HEK293 (cell line): ENCODE measurements around the gene PPIA.

Experiments used
- CTCF ChIA-PET: fragments of 350-600 bp; formaldehyde crosslinking; extraction: SDS; loops from one replicate; lab custom pipeline; 2021; ENCODE audit warnings: antibody characterized with exemption; lab: Yijun Ruan, JAX
- POLR2A ChIA-PET: fragments of 300-600 bp; formaldehyde crosslinking; extraction: SDS; loops from one replicate; lab custom pipeline; 2020; ENCODE audit warnings: antibody characterized with exemption, inconsistent platforms; lab: Yijun Ruan, JAX
- H3K27ac ChIP-seq: fragments of 200-500 bp; sonication (Bioruptor generic); 2 replicates; pipeline ENCODE4 v1.5.1; 2014; ENCODE audit warnings: low read depth, low read length, control low read depth, inconsistent platforms; ENCODE audit errors: extremely low read depth
- H3K36me3 ChIP-seq, 2 experiments: fragments of 200-500 bp in 1 of 2; sonication (Bioruptor generic) in 1 of 2; 1 replicate in 1 of 2; 2 replicates in 1 of 2; pipeline ENCODE4 v1.5.1; 2014 to 2017; ENCODE audit warnings: inconsistent platforms in 2 of 2, low read length in 2 of 2; ENCODE audit not compliant: control insufficient read depth in 2 of 2, insufficient read depth in 1 of 2
- H3K4me1 ChIP-seq: fragments of 200-500 bp; sonication (Bioruptor generic); 2 replicates; pipeline ENCODE4 v1.5.1; 2014; ENCODE audit warnings: mild to moderate bottlenecking, low read length, inconsistent platforms; ENCODE audit not compliant: control insufficient read depth, insufficient read depth
- H3K4me3 ChIP-seq: 2 replicates; pipeline ENCODE4 v1.5.1; 2011; ENCODE audit warnings: low read depth, mild to moderate bottlenecking, control low read depth, low read length, moderate library complexity
- H3K9me3 ChIP-seq: fragments of 200-500 bp; sonication (Bioruptor generic); 2 replicates; pipeline ENCODE4 v1.5.1; 2014; ENCODE audit warnings: low read depth, low read length, inconsistent platforms; ENCODE audit not compliant: control insufficient read depth, insufficient read depth
- MEIS1 ChIP-seq: sonication (generic); formaldehyde crosslinking; IDR thresholded peaks from 2 replicates; pipeline ENCODE4 v1.8.1; 2022; ENCODE audit warnings: missing genetic modification reagents, mild to moderate bottlenecking, borderline replicate concordance
- REST ChIP-seq: fragments of 450-650 bp; formaldehyde crosslinking; IDR thresholded peaks from 2 replicates; pipeline ENCODE4 v1.5.1; 2016; ENCODE audit warnings: missing biosample characterization, missing genetic modification characterization
- SP3 ChIP-seq: fragments of 450-650 bp; formaldehyde crosslinking; IDR thresholded peaks from 2 replicates; pipeline ENCODE4 v1.5.1; 2016; ENCODE audit warnings: missing biosample characterization, missing genetic modification characterization
- ZBTB49 ChIP-seq: fragments of 450-650 bp; formaldehyde crosslinking; IDR thresholded peaks from 2 replicates; pipeline ENCODE4 v1.5.1; 2016; ENCODE audit warnings: missing biosample characterization, missing genetic modification characterization, low read depth
- ZNF10 ChIP-seq: fragments of 450-650 bp; formaldehyde crosslinking; IDR thresholded peaks from 2 replicates; pipeline ENCODE4 v1.5.1; 2017; ENCODE audit warnings: missing biosample characterization, missing genetic modification characterization
- ZNF133 ChIP-seq: fragments of 450-650 bp; formaldehyde crosslinking; IDR thresholded peaks from 2 replicates; pipeline ENCODE4 v1.5.1; 2016; ENCODE audit warnings: missing biosample characterization, missing genetic modification characterization
- ZNF140 ChIP-seq: fragments of 450-650 bp; formaldehyde crosslinking; IDR thresholded peaks from 2 replicates; pipeline ENCODE4 v1.5.1; 2016; ENCODE audit warnings: missing biosample characterization, missing genetic modification characterization
- ZNF155 ChIP-seq: fragments of 450-650 bp; formaldehyde crosslinking; IDR thresholded peaks from 2 replicates; pipeline ENCODE4 v1.5.1; 2016; ENCODE audit warnings: missing biosample characterization, missing genetic modification characterization
- ZNF16 ChIP-seq: fragments of 450-650 bp; formaldehyde crosslinking; IDR thresholded peaks from 2 replicates; pipeline ENCODE4 v1.5.1; 2016; ENCODE audit warnings: low read depth, missing biosample characterization, missing genetic modification characterization
- ZNF184 ChIP-seq: fragments of 450-650 bp; IDR thresholded peaks from 2 replicates; pipeline ENCODE4 v1.5.1; 2018; ENCODE audit warnings: missing biosample characterization, mild to moderate bottlenecking, missing genetic modification characterization
- ZNF26 ChIP-seq: fragments of 450-650 bp; formaldehyde crosslinking; IDR thresholded peaks from 2 replicates; pipeline ENCODE4 v1.5.1; 2016; ENCODE audit warnings: missing biosample characterization, missing genetic modification characterization
- ZNF366 ChIP-seq: fragments of 450-650 bp; formaldehyde crosslinking; conservative IDR thresholded peaks from 2 replicates; pipeline ENCODE4 v1.5.1; 2016; ENCODE audit warnings: missing biosample characterization, missing genetic modification characterization
- ZNF37A ChIP-seq: fragments of 450-650 bp; IDR thresholded peaks from 2 replicates; pipeline ENCODE4 v1.5.1; 2018; ENCODE audit warnings: missing biosample characterization, missing genetic modification characterization
- ZNF560 ChIP-seq: fragments of 450-650 bp; formaldehyde crosslinking; IDR thresholded peaks from 2 replicates; pipeline ENCODE4 v1.5.1; 2017; ENCODE audit warnings: missing biosample characterization, missing genetic modification characterization, borderline replicate concordance
- ZNF610 ChIP-seq: fragments of 450-650 bp; formaldehyde crosslinking; IDR thresholded peaks from 2 replicates; pipeline ENCODE4 v1.5.1; 2016; ENCODE audit warnings: missing biosample characterization, missing genetic modification characterization, borderline replicate concordance
- ZNF629 ChIP-seq: fragments of 450-650 bp; formaldehyde crosslinking; IDR thresholded peaks from 2 replicates; pipeline ENCODE4 v1.5.1; 2017; ENCODE audit warnings: missing biosample characterization, missing genetic modification characterization
- ZNF704 ChIP-seq: fragments of 450-650 bp; formaldehyde crosslinking; IDR thresholded peaks from 2 replicates; pipeline ENCODE4 v1.5.1; 2016; ENCODE audit warnings: missing biosample characterization, missing genetic modification characterization
- ZNF707 ChIP-seq: fragments of 450-650 bp; formaldehyde crosslinking; IDR thresholded peaks from 2 replicates; pipeline ENCODE4 v1.5.1; 2016; ENCODE audit warnings: missing biosample characterization, missing genetic modification characterization
- ZNF777 ChIP-seq: fragments of 450-650 bp; formaldehyde crosslinking; IDR thresholded peaks from 2 replicates; pipeline ENCODE4 v1.5.1; 2017; ENCODE audit warnings: missing biosample characterization, missing genetic modification characterization, borderline replicate concordance
- ZSCAN18 ChIP-seq: fragments of 450-650 bp; formaldehyde crosslinking; IDR thresholded peaks from 2 replicates; pipeline ENCODE4 v1.5.1; 2016; ENCODE audit warnings: missing biosample characterization, missing genetic modification characterization

PPIA gene

GRCh38 chr7:44769776-44770294, 26.6 kb upstream of the PPIA start:
- no peak overlapping the region for H3K4me3 ChIP-seq
- H3K9me3 ChIP-seq = no peaks in the 10 kb centered on the region
- CTCF ChIA-PET = no interaction called here
- peaks cover 0 to 27% of the 10 kb centered on the region in 2 experiments; a peak in 1 of 3 replicates for H3K36me3 ChIP-seq
- POLR2A ChIA-PET = no interaction called here
- no peak overlapping the region for H3K27ac ChIP-seq
- no peak for TF ChIP-seq ZNF610 (tag by site-specific recombination)
- H3K4me1 ChIP-seq = peaks cover 5% of the 10 kb centered on the region; the same call in 1 of the 2 replicates

- TF ChIP-seq SP3 (tag by site-specific recombination) (no peak), REST (tag by site-specific recombination) (no peak), ZNF155 (tag by site-specific recombination) (no peak), ZNF366 (tag by site-specific recombination) (no peak), ZNF10 (tag by site-specific recombination) (no peak), ZNF777 (tag by site-specific recombination) (no peak), ZNF184 (tag by site-specific recombination) (no peak), ZNF37A (no peak), ZNF16 (tag by site-specific recombination) (no peak), ZNF26 (no peak), MEIS1 (CRISPR knock-in tag) (no peak), ZNF560 (tag by site-specific recombination) (no peak), ZSCAN18 (no peak), ZNF140 (tag by site-specific recombination) (no peak), ZBTB49 (tag by site-specific recombination) (no peak), ZNF707 (tag by site-specific recombination) (no peak), ZNF133 (tag by site-specific recombination) (no peak), ZNF629 (tag by site-specific recombination) (no peak), ZNF704 (no peak)
- TF ChIP-seq, all 188 proteins: peak for 0
- POLR2A ChIA-PET = interaction anchor here (0.8 kb wide), 1 partner anchor 165 kb away, joined by 3 read pairs; the partner anchor contains the start of gene OGDH
- no peaks in the 10 kb centered on the region for H3K9me3 ChIP-seq
- H3K4me1 ChIP-seq = peaks cover 5% of the 10 kb centered on the region; the same call in 1 of the 2 replicates
- H3K27ac ChIP-seq = no peak overlapping the region
- H3K36me3 ChIP-seq = peaks cover 0 to 14% of the 10 kb centered on the region in 2 experiments; a peak in 1 of 3 replicates
- H3K4me3 ChIP-seq = no peak overlapping the region
- CTCF ChIA-PET = no interaction called here
These were observed 25.1 kb upstream of the PPIA start for GRCh38 chr7:44771358-44771757.
